Left forelimb (tissue), 1 donor: ENCODE results near the gene PCCA.

ENCODE experiments used
- DNase-seq: peaks from one replicate; pipeline ENCODE4 v3.0.0-alpha.2; 2018; ENCODE audit warnings: low spot score

PCCA gene

DNA sequence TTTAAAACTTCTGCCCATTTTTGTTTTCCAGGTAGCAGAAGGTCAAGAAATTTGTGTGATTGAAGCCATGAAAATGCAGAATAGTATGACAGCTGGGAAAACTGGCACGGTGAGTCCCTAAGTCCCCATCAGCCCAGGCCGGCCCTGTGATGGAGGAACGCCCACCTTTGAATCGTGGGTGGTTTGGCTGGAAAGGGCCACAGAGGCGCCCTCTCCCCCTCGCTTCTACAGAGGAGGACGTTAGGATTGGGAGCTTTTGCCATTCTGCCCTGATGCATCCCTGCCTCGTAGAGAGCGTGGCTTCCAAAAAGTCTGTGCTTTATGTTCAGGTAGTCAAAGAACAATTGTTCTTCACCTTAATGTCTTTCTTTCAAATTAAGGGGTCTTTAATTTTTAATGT is 438.8 kb downstream of the PCCA start:
- no peak for DNase-seq

DNA sequence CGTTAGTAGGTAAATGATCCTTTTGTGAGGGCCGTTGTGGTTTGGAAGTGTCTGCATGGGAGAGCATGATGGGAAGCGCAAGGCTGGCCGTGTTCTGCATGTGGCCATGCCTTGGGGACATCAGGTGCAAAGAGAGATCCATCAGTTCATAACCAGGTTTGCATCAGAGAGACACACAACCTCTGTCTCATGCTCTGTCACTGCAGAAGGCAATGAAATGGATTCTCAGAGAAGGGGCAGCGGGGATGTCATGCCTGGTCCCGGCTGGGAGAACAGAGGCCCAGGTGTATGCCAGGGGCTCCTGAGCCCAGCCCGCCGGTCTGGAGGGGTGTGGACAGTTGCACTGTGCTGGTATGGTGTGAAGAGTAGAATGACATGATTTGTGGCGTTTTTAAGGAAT is 439.5 kb downstream of the PCCA start:
- DNase-seq = peak; percentile 17

DNA sequence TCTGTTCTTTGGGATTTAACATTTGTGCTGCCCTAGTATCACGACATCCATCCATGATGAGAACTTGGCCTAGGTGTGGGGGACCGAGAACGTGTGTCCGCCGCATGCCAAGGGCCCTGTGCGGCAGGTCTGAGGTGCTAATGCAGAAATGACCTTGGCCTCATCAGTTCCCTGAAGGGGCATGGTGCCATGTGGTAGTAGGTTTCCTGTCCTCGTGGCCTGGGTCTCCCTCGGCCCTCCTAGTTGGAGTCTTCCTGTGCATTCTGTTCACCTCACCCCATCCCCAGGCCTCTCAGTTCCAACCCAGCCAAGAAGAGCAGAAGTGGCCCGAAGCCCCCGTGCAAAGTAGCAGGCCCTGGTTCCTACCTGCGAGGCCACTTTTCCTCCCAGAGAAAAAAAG is 439.9 kb downstream of the PCCA start:
- DNase-seq = peak; percentile 53

DNA sequence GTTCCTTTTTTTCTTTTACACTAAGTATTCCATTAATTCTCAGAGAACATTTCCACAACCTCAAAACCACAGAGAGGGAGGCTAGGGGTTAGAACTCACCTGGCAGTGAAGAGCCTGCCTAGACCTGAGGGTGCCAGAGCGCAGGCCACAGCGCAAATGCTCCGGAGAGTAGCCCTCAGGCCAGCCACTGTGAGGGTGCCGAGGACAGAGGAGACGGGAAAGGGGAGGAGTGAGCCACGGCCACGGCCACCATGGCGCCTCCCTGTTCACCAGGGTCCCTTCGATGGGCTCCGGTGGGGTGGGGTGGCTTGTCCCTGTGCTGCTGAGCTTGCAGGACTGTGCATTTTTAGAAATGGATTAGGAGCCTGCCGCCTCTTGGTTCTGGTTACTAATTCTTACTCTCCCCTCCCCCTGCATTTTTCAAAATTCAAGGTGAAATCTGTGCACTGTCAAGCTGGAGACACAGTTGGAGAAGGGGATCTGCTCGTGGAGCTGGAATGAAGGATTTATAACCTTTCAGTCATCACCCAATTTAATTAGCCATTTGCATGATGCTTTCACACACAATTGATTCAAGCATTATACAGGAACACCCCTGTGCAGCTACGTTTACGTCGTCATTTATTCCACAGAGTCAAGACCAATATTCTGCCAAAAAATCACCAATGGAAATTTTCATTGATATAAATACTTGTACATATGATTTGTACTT is 440.9 kb downstream of the PCCA start:
- DNase-seq = peak; percentile 26

DNA sequence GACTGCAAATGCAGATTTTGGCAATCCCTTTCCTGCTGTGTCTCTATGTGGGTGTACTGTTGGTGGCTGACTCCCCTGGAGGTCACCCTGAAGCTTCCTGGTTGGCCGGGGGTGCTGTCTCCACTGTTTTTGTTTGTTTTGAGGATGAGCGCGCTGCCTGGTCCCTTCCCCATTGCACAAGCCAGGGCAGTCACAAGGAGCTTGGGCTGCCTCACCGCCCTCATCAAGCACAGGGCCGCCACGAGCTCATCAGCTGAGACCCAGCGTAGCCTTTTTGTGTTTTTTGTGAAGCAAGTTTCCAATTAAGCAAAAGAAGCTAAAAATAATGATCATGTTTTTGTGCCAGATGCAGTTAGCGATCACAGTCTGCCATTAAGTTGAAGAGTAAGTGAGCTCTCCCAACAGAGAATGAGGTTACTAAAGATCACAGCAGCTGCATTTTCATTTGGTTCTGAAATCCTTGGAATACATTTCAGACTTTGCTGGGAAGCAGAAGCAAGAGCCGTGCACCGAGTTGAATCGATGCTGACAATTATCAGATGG is 441.8 kb downstream of the PCCA start:
- peak; percentile 63 for DNase-seq

DNA sequence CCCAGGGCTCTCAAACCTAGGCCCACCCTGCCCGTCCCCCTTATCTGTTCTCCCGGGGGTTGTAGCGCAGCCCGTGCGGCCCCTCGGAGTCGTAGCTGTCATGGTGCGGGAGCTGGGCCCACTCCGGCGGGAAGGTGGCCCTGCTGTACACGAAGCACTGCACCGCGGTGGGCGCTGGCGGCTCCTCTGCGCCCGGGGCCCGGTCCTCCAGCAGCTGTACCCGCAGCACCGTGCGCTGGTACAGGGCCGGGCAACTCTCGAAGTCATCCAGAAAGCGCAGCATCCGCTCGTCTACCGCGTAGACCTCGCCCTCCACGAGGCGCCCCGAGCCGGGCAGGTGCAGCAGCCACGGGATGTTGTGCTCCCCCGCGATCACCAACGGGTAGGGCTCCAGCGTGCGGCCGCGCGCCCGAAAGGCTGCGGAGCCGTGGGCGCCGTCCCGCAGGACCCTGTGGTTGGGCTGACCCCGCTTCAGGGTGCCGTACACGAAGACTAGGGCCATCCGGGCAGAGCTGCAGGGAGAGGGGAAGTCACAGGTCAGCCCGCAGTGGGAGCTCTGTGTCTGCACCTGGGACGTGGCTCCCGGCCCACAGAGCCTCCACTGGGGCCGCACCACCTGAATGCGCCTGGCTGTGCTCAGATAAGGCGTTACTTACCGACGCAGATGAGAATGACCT is 443.3 kb downstream of the PCCA start:
- DNase-seq = peak; percentile 59

DNA sequence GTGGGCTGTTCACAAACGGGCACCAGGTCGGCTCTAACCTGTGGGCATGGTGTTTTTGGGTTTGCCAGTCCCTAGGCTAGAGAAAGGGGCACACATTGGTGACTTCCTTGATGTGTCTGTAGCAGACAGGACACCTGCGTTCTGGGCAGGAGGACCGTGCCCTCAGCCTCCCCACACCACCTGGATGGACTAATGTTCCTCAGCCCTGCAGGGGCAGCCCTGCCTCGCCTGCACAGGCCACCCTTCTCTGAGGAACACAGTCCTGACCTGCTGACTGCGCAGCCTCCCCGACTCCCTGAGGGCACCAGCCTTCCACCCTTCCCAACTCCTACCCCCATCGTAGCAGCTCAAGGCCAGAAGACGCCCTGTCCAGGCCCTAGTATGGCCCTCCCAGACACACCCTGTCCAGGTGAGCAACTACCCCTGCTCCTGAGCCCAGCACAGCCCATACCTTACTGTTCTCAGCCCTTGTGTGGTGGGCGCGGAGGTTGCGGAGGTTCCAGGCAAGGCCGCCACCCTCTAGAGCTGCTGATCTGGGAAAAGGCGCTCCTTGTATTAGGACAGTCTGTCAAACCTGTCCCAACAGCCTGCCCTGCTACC is 444.0 kb downstream of the PCCA start:
- peak; percentile 46 for DNase-seq

DNA sequence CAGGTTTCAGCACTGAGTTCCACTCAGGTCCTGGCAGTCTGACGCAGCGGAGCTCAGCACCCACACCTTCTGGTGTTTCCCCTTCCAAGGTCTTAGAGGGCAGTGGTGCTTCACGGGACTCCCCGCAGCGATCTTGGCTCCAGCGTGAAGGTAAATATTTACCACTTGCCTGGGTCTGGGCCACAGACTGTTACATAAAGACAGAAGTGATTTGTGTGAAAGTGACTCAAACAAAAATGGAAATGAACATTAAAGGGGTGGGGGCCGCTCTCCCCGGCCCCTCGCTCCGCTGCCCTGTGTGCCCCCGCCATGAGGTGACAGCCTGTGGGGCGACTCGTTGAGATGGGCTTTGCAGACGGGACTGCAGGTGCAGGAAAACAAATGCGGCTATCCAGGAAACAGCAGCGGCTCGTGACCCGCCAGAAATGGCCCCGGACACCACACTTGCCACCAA is 444.7 kb downstream of the PCCA start:
- DNase-seq = peak; percentile 30

DNA sequence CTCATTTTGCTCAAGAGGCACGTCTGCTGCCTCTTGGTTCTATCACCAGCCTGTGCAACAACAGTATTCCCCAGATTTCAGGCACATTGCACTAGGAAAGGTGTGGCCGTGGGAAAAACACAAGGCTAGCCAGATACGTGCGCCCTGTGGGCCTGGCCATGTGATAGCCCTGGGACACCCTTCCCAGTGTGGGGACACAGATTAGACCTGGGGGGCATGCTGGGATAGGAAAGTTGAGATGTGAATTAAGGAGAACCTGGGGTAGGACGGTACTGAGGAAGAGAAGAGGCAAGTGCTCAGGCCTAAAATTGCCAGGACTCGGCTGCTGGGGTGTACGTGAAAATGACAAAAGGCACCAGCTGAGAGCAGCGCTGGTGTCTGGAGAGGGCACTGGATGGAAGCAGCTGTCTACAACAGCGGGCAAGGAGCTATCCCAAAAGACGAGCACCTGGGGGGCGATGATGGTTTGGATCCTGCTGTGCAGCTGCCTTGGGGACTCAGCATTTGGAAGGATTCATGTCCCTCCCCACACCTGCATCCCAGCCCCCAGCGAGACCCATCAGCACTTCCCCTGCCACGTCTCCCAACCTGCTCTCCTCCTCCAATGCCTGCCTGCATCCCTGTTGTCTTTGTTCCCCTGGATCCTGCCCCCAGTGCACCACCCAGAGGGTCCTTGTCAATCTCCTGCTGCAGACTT is 445.4 kb downstream of the PCCA start:
- peak; percentile 58 for DNase-seq

DNA sequence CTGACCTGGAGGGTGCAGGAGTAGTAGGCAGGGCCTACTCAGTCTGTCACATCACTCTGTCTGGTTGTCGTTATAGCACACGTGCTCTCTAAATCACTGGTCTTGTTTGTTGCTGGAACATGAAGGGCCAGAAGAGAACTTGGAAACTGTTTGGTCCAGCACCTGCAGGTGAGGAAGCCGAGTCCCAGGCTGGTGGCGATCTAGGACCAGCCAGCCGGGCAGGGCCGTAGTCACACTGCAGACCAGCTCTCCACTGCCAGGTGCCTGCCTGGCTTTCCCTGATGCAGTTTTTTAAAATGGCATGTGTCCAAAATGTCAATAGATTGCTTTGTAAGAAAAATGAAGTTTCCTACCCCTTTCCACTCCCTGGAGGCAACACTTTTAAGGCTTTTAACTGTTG is 446.0 kb downstream of the PCCA start:
- no peak for DNase-seq

DNA sequence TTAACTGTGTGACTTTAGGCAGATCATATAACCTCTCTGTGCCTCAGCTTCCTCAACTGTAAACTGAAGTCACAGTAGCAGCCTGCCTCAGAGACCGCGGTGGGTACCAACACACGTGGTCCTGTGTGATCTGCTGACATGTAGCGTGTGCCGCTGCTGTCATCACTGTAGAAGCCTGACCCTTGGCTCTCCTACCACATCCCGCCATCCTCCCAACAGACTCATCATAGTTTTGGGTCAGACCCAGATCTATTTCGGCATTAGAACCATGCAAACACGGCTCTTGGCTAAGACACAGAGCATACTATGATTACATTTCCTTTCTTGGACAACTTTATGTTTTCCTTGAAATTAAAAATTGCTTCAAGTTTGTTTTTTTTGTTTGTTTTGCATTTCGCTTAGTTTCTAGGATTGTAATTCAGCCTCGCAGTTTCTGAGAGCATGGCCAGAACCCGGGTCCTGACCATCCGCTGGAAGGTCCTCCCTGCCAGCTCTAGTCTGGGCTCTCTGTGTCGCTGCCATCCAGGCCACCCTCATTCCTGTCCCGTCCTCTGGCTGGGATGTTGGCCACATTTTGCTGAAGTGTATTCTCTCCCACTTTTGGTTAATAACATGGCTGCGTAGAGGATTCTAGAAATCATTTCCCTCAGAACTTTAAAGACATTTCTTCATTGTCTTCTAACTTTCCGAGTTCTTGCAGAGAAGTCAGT is 446.7 kb downstream of the PCCA start:
- DNase-seq = no peak

DNA sequence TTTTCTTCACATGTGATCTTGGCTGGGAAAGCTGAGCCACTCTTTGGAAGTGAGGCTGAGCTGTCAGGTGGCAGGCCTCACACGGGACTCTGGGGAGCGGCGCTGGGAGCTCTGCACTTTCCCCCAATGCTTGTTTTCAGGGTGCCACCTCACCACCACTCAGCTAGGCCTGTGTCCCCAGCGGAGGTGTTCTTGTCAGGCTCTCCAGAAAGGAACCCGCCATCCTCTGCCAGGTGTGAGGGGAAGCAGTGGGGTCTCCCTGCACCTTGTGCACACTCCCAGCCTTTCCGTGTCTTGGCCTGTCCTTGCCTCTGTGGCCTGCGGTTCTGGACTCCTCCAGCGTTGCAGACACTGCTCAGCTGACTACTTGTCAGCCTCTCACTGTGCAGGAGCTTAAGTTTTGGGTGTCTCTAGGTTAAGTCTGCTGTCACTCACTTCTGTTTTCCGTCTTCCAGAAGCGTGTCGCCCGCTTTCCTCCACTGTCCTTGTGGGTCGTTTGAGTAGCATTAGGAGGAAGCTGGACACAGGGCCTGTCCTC is 447.8 kb downstream of the PCCA start:
- no peak for DNase-seq

DNA sequence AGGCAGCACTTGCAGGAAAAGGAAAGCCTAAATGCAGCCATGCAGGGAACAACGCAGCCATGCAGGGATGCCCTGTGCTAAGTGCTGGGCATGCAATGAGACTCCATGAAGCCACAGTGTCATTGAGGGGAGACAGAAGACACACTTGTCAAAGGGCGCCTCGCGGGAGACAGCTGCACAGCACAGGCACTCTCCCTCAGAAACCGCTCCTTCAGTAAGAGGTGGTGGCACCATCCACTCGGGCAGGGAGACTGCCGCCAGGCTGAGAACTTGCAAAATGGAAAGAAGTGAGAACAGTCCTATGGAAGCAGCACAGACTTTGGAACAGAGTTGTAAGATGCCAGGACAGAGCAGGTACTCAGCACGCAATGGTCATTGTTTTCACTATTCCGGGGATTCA is 448.6 kb downstream of the PCCA start:
- DNase-seq = no peak

DNA sequence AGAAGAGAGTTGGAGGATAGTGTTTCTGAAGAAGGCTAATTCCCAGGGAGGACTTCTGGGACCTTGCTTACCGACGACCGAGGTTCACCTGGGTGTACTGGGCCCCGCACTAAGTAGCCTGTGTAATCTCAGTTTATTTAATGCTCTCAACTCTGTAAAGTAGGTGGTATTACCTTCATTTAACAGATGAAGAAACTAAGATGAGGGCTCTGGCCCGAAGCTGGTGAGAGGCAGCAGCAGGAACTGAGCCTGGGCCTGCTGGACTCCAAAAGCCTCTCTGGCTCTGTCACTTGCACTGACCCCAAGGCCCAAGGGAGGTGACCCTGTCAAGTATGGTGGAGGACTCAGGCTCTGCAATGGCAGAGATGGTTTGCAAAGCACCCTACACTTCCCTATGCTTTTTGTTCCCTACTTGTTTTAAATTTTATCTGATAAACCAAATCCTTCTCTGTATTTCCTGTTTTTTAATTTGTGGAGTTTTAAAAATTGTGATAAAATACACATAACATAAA is 449.1 kb downstream of the PCCA start:
- no peak for DNase-seq

DNA sequence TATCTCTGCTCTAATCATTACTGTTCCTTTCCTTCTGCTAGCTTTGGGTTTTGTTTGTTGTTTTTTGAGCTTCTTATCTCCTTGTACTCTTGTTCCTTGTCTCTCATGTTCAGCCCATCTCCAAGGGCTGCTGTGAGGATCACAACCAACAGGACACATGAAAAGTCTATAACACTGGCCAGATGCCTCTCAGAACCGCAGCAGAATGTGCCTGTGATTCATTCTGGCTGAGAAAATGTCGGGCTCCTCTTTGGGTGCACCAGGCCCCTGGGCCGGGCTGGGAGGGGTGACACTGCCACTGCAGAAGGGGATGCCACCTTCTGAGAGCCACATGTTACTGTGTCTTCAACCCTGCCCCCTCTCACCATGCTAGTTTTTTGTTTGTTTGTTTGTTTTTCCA is 451.7 kb downstream of the PCCA start:
- no peak for DNase-seq

DNA sequence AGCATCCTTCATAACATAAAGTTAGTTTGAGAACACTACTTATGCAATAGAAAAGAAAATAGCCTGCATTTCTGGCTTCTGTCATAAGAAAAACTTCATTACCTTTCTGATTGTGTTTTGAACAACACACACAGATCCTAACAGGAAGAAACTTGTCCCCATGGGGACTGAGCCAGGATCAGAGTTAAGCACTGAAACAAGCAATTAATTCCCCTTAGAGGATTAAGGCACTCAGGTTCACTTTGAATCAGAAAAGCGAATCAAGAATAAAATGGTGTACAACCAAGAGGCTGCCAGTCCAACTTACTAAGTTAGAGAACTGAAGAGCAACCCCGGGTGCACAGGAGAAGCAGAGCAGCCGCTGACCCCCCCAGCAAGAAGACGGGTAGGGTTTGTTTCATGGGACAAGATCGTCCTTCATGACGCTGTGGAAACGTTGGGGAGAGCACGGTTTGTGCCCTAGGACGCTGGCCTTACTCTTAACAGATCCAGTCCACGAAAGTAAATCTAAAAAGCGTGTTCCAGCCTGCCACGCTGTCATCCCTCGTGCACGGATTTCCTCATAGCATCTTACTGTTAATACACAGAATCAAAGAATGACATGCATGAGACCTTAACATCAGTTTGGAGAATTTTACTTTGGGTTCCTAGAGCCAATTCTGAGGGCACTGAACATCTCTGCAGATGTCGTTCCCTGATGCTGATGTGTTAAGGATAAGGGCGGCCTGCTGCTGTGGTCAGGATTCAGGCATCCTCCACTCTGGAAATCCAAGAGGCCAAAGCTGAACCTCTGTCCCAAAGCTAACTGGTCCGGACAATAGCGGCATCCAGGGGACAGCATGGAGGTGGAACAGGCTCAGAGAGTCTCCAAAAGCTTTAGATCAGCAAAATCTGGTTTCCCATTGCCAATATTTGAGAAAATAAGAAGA is 453.3 kb downstream of the PCCA start:
- peak; percentile 56 for DNase-seq

DNA sequence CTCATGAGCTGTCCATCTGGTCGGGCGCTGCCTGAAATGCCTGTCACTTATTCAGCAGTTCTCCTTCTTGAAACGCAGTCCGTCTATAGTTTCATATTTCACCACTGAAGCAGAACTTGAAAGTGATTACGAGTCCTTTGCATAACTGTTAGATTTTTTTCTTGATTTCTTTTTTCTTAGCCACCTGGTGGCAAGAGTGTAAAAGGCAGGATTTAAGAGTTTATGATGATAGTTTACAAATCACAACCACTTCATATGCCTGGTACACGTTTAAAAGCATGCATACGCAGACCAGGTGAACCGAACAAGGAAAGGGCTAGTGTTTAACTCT is 453.9 kb downstream of the PCCA start:
- DNase-seq = no peak

DNA sequence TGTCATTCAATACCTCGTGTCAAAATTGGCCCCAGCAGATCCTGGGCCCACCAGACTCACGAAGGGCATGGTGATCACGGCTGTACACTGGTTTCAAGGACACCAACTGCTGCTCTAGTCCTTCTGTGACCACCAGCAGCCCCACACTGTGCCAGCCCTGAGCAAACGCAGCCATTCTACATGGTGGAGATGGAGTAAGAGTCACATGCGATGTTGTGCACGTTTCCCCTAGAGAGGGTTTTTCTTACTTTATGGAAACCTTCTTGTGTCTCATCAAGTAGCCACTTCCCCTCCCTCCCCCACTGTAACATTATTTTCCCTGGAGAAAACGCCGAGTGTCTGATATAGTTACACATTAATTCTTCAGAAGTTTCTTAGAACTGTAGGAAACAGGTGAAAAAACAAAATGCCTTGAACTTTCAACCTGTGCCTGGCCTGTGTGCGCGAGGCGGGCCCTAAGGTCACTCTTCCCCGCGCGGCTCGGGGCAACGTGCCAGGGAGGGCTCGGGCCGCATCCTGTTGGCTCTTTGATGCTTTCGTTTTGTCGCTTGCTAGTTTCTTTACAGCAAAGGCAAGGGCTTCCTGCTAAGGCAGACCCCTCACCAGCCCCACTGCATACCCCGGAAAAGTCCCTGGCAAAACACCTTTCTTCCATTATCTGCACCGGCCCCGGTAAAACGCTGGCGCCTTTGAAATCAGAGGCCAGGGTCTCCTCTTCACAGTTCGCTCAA is 455.1 kb downstream of the PCCA start:
- DNase-seq = peak; percentile 64

DNA sequence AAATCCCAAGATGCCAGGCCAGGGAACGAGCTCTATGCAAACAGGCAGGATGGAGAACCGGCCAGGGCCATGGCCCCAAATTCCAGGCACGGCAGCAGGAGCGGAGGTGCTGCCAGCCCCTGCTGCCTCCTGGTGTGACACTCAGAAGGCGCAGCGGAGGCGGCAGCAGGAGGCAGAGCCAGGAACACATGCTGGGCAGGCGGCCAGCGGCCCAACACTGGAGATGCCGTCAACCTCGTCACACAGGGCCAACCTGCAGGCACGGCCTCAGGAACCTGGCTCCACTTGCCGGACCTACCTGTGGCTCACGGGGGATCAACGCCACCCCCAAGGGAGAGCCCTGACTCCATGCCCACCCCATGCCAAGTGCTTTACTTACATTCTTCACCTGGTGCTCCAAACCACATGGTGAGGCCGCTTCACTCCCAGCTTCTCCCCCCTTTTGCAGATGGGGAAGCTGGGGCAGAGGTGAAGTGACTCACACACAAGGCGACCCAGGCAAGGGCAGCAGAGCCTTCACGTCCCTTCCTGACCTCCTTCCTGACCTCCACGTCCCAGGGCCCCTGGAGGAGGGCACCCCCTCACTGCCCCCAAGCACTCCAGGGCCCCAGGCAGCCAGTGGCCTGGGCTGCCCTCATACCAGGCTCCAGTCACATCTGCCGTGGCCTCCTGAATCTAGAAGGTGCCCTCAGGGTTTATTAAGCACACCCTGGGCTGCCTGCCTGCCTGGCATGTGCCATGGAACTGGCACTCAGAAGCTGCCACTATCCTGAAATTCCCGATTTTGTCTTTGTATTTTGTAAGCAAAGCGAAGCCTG is 456.2 kb downstream of the PCCA start:
- DNase-seq = peak; percentile 59
